Measurements from ENCODE around the gene SCFD2.
"Not testable (repeated sequence)": the region's sequence is repeated elsewhere in the genome, so short reads cannot be mapped to it uniquely, and the experiment has no call there.

SCFD2 gene

DNA sequence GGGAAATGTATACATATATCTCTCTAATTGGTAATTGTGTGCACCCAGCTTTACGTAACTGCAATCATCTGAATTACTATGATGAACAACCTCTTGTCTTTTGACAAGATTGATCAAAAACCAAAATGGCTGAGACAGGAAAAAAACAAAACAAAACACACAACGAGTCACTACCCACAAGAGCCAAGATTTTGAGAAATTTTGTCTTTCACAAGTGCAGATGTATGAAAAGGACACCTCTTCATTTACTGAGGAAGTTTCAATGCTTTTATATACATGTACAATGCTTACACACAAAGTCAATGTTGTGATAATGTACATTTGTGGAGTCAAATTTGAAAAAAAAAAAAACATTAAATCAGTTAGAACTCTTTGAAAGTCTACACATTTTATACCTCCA lies 224.6 kb downstream of the SCFD2 start:
- DNase-seq (ENCODE audit: low read depth in 2 of 2) = no peak

DNA sequence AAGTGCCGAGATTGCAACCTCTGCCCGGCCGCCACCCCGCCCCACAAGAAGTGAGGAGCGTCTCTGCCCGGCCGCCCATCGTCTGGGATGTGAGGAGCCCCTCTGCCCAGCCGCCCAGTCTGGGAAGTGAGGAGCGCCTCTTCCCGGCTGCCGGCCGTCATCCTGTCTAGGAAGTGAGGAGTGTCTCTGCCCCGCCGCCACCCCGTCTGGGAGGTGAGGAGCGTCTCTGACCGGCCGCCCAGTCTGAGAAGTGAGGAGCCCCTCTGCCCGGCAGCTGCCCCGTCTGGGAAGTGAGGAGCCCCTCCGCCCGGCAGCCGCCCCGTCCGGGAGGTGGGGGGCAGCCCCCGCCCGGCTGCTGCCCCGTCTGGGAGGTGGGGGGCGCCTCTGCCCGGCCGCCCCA lies 226.6 kb downstream of the SCFD2 start:
- not testable (repeated sequence) for DNase-seq (ENCODE audit: low read depth in 2 of 2)

DNA sequence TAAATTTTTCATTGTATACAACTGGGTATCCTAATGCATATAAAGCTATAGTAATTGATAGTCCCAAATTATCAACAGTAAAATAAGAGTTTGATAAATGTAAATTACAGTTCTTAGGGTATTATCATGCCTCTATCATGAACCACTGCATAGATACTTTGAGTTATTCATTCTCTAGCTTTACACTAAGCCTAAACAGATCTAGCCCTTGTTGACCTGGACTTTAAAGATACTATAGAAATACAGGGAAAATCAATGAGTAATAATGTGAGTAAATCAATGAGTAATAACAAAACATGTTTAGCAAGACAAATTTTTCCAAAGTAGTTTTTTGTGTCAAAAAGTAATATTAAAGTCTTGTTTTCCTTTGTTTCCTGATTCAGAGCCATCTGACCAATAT lies 228.4 kb downstream of the SCFD2 start:
- DNase-seq (ENCODE audit: low read depth in 2 of 2) = no peak

DNA sequence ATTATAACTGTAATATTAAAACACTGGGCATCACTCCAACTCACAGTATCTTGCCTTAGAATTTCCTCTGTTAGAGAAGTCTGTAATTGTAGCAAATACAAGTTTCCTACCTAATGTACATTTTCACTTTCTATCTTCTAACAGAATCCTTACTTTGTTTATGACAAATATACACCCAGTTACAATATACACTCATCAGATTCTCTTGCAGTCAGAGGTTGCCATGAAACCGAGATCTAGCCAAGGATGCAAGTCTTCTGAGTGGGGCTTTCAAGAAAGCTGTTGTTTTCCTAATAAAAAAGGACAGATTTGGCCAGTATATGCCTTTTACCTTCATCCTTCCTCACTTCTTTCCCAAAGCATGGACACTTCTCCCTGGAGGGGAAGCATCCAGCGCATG lies 228.9 kb downstream of the SCFD2 start:
- DNase-seq (ENCODE audit: low read depth in 2 of 2) = no peak

DNA sequence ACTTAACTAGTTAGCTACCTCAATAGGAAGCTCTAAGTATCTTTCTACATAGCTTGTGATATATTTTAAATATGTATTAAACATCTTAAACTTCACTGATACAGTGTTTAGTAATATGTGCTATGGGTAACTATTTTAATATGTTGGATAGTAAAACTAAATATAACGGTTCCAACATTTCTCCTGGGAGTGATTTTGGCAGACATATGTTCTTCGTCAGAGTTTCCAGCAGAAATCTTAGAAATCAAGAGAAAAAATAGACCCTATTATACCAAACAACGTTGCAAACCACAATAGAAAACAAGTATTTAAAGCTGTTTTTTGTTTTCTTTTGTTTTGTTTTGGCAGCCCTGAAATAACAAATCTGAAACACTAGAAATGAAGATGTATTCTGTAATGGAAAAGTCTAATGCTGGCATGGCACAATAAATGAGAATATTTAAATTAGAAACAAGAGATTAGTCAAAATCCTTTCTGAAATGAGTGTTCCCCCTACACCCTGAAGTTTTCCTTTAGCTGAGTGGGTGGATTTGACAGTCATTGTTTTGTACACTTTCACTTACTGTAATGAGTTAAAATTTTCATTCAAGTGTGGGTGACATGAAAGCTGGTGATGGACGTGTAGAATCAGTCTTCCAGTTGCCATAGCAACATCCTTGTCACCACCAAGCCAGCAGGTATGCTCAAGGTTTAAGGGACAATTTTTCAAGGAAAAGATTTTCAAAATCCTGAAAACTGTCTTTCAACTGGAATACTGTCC lies 233.5 kb downstream of the SCFD2 start:
- DNase-seq (ENCODE audit: low read depth in 2 of 2) = no peak

DNA sequence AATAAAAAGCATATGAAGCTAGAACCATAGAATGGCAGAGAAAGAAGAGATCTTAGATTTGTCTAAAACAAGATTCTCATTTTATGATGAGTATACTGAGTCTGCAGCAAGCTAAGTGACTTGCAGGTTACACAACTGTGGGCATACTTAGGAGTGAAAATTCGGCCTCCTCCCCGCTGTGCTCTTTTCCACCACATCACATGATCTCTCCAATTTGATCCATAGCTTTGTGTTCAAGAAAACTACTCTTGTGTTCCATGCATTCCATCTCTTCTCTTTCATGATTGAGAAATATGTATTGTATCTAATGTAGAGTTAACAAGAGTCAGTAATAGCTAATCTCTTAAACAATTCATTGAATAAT lies 234.3 kb downstream of the SCFD2 start:
- DNase-seq (ENCODE audit: low read depth in 2 of 2) = no peak

GRCh38 chr4:53130896-53131561 lies 234.8 kb downstream of the SCFD2 start:
- no peak for DNase-seq (ENCODE audit: low read depth in 2 of 2)

GRCh38 chr4:53128706-53129357 lies 237.0 kb downstream of the SCFD2 start:
- DNase-seq (ENCODE audit: low read depth in 2 of 2) = no peak

- no peak for DNase-seq (ENCODE audit: low read depth in 2 of 2)
Observed at GRCh38 chr4:53128231-53128630, 237.6 kb downstream of the SCFD2 start.

- no peak for DNase-seq (ENCODE audit: low read depth in 2 of 2)
Observed at GRCh38 chr4:53127365-53127764, 238.5 kb downstream of the SCFD2 start.

GRCh38 chr4:53126099-53126498 lies 239.8 kb downstream of the SCFD2 start:
- no peak for DNase-seq (ENCODE audit: low read depth in 2 of 2)

DNA sequence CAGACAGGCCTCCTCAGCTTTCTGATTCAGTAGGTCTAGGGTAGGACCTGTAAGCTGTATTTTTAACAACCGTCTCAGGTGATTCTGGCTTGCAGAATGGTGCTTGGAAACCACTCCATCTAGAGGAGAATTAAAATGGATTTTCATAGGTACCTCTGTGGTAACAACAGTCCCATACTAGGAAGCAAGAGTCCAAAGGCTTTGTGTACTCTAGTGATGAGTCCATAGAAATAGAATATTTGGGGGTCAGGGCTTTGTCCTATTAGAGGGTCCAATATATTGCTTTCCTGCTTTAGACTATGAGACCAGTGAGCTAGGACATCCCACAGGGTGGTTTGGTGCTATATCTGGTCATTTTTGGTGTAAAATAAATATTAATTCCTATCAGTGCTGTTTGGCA lies 242.0 kb downstream of the SCFD2 start:
- DNase-seq (ENCODE audit: low read depth in 2 of 2) = no peak

DNA sequence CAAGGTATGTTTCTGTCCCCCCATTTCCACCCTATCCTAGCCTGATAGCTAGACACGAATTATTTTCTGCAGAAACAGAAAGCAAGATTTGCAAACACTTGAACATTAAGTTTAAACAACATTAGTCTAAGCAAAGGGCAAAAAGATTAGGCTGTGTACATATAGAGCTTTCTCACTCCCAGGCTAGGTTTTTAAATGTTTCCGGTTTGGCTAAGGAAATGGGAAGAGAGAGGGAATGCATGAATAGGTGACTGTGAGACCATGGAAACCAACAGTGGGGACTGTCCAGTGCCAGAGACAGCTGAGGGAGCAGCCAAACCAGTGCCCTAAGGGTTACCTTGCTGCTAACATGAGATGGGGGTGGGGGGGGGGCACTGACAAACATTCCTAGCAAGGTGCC lies 242.7 kb downstream of the SCFD2 start:
- DNase-seq (ENCODE audit: low read depth in 2 of 2) = no peak

GRCh38 chr4:53122280-53123116 lies 243.4 kb downstream of the SCFD2 start:
- DNase-seq (ENCODE audit: low read depth in 2 of 2) = no peak

- no peak for DNase-seq (ENCODE audit: low read depth in 2 of 2)
Observed at GRCh38 chr4:53121264-53121865, 244.5 kb downstream of the SCFD2 start.

DNA sequence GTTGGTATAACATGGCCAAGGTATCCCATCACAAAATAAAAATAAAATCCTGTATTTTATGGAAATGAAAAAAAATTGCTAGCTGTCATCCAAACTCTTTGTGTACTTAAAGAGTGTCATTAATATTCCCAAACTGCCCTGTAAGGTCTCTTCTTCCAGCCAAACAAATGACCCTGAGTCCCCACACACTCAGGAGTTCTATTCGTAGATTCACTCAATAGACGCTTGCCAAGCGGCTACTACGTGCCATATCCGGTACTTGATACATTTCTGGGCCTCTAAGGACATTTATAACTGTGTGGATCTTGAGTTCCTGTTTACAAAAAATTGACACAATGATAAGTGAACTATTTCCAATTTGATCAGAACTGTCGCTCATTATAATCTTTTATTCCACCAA lies 245.1 kb downstream of the SCFD2 start:
- DNase-seq (ENCODE audit: low read depth in 2 of 2) = no peak

DNA sequence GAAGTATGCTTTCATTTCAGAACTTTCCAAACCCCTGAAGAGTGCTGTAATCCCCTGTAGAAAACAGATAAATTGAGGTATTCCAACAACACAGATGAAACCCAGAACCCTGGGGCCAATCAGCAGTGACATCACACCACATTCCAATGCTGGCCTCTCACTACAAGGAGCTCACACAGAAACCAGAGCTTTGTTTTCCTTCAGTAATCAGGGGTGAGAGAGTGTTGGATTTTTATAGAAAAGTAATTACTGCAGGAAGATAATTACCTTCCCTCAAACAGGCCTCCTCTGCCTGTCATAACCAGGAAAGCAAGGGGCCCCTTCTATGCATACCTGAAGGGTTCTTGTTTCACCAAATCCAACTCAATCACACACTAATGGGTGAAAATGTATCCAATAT lies 246.2 kb downstream of the SCFD2 start:
- DNase-seq (ENCODE audit: low read depth in 2 of 2) = no peak

GRCh38 chr4:53118676-53119075 lies 247.2 kb downstream of the SCFD2 start:
- DNase-seq (ENCODE audit: low read depth in 2 of 2) = no peak

- DNase-seq (ENCODE audit: low read depth in 2 of 2) = no peak
Observed at GRCh38 chr4:53116954-53117353, 248.9 kb downstream of the SCFD2 start.

GRCh38 chr4:53113431-53114225 lies 252.2 kb downstream of the SCFD2 start:
- no peak for DNase-seq (ENCODE audit: low read depth in 2 of 2)

DNA sequence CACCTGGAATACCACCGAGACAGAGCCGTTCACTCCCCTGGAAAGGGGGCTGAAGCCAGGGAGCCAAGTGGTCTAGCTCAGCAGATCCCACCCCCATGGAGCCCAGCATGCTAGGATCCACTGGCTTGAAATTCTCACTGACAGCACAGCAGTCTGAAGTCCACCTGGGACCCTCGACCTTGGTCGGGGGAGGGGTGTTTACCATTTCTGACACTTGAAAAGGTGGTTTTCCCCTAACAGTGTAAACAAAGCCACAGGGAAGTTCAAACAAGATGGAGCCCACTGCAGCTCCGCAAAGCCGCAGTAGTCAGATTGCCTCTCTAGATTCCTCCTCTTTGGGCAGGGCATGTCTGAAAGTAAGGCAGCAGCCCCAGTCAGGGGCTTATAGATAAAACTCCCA lies 260.5 kb downstream of the SCFD2 start:
- DNase-seq (ENCODE audit: low read depth in 2 of 2) = no peak

Data from stimulated activated CD8-positive, alpha-beta memory T cell treated with anti-CD3 and anti-CD28 coated beads, Interleukin-2, amount 100 ng/mL, for 1 hour (primary cell).